WI38 (cell line): Measurements from ENCODE around the gene CACNB2.
A peak's percentile ranks its signal among the peaks of the same experiment; 100 is the strongest.

Experiments
- H3K4me3 ChIP-seq: 2 replicates; pipeline ENCODE4 v1.5.1; 2011; ENCODE audit warnings: low read depth, mild to moderate bottlenecking, control low read depth, low read length
- TF ChIP-seq, protein P1 (sequence below): IDR thresholded peaks from 2 replicates; pipeline ENCODE4 v1.5.1; 2012; ENCODE audit warnings: low read depth, mild to moderate bottlenecking, control low read depth, low read length

The CACNB2 gene

DNA sequence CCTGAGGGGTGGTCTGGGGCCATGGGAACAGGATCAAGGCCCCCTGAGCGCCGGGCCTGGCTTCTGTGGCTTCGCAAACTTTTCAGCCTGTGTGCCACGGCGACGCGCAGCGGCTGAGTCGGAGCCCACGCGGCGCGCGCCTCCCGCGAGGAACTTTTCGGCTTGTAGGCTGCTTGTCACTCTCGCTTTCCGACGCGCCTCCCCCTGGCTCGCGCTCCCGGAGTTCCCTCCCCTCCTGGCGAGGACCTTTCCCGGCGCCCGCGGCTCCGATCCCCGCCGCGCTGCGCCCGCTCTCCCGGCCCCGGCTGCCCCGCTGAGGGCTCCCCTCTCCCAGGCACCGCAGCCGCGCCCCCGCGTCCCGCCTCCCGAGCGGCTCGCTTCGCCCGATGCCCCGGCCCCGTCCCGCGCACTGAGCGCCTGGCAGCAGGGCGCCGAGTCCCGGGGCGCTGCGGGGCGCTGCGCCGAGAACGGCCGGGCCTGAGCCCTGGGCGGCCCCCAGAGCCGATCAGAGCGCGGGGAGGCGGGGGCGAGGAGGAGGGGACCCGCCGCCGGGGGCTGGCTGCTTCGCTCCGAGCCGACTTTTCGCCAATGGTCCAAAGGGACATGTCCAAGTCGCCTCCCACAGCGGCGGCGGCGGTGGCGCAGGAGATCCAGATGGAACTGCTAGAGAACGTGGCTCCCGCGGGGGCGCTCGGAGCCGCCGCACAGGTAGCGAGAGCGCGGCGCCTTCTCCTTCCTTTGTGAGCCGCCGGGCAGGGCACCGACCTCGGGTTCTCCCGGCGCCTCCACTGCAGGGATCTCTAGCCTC, at the start of gene CACNB2:
CACNB2 (plus strand) TSS at position 276 of the 808 bp plus-strand sequence.
- peak within 1 kb of the TSS; percentile 14; the same call in 1 of the 2 replicates for H3K4me3 ChIP-seq
- TF ChIP-seq, protein P1, sequence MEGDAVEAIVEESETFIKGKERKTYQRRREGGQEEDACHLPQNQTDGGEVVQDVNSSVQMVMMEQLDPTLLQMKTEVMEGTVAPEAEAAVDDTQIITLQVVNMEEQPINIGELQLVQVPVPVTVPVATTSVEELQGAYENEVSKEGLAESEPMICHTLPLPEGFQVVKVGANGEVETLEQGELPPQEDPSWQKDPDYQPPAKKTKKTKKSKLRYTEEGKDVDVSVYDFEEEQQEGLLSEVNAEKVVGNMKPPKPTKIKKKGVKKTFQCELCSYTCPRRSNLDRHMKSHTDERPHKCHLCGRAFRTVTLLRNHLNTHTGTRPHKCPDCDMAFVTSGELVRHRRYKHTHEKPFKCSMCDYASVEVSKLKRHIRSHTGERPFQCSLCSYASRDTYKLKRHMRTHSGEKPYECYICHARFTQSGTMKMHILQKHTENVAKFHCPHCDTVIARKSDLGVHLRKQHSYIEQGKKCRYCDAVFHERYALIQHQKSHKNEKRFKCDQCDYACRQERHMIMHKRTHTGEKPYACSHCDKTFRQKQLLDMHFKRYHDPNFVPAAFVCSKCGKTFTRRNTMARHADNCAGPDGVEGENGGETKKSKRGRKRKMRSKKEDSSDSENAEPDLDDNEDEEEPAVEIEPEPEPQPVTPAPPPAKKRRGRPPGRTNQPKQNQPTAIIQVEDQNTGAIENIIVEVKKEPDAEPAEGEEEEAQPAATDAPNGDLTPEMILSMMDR = no peak

DNA sequence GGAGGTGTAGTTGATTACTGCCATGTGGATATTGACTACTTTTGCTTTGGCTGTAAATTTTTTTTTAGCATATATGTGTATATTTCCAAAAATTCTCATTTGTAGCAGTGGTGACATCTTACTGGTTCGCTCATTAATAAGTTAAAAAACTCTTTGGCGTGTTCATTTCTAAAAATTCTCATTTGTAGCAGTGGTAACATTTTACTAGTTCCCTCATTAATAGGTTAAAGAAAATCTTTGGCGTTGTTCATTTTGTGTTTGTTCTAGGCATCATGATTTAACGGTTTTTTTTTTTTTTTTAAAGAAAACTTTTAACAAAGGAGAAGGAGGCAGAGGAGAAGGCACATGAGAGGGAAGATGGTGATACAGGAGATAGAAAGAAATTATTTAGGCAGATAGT, 45.9 kb upstream of the CACNB2 start:
- no peak overlapping the region for H3K4me3 ChIP-seq
- TF ChIP-seq, protein P1 = no peak

DNA sequence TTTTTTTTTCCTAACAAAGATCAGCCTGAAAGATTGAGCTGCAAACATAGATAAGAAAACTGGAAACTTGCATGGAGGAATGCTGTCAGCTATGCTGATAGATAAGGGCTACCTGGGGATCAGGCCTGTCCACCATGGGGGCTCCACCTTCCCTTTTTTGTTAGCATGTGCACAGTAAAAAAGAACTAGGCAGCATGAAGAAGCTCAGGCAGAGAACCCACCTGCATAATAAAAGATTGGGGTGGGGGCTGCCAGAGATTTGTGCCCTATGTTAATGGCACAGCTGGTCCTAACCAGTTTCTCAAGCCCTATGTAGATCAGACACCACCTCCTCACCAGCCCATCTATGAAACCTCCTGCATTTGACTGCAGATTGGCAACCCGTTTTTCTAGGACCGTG, 45.4 kb upstream of the CACNB2 start:
- TF ChIP-seq, protein P1 = no peak
- H3K4me3 ChIP-seq = no peak overlapping the region

DNA sequence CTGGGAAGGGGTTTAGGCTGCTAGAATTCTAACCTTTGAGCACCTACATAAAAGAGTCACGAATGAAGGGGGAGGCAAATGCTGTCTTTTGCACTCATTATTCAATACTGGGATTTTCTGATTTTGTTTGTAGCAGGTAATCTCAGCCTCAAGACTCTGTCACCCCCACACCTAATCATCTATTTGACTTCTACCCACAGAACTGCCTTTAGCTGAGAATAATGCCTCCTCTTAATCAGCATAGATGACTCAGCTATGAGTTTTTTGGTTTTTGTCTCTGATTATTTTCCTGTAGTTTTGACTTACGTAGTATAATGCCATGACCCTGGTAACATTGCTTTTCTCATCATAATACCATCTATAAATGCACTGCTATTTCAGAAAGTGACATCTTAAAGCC, 42.7 kb upstream of the CACNB2 start:
- H3K4me3 ChIP-seq = no peak overlapping the region
- TF ChIP-seq, protein P1 = no peak

DNA sequence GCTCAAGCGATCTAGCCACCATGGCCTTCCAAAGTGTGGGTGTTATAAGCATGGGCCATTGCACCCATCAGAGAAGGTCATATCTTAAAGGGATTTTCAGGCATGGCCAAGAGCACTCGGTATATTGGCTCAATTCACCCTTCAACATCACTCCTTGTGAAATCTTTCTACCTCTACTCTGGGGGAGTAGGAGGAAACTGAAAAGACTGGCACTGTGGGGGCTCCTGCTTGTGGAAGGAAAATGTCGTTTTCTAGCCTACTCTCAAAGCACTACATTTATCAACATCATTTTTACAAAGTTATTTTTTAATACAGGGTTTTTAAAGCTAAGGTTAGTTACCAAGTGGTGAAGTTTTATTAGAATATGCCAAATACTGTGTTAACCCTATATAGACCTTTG, 42.0 kb upstream of the CACNB2 start:
- TF ChIP-seq, protein P1 = no peak
- H3K4me3 ChIP-seq = no peak overlapping the region

DNA sequence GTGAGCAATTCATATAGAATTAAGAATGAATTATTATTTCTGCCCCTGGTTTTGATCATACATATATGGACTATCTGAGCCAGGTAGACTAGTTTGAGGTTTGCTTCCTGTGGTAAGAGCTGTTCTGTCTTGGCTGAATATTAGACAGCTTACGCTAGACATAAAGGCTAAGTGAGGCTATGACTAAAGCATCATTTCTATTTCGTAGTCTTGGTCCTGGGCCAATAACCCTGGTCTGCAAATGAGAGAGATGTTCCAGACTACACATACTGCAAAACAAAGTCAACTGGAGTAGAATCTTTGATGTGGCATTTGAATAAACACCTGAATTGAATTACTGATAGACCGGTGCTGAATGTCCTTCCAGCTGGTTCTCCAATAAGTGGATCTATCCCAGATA, 40.8 kb upstream of the CACNB2 start:
- no peak overlapping the region for H3K4me3 ChIP-seq
- TF ChIP-seq, protein P1 = no peak

DNA sequence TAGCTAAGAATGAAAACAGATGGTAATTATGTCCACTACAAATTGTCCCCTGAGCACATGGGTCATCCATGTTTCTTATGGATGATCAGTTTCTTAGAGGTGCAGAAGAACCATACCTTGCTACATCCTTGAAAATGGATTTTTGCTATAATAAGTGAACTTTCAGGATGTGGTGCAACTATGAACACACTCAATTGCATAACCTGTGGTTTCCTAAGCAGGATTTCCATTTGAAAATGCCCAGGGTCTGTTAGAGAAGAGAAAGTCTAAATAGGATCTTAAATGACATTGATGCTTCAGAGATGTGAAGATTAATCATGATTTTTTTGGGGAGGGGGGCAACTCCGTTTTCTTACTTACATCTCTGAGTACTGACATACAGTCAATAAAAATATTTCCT, 39.6 kb upstream of the CACNB2 start:
- TF ChIP-seq, protein P1 = no peak
- no peak overlapping the region for H3K4me3 ChIP-seq
